Stimulated activated naive CD8-positive, alpha-beta T cell treated with anti-CD3 and anti-CD28 coated beads, Interleukin-15, Interleukin-2, amounts not matched to agents 100 U/mL and 50 U/mL, for 24 hours (primary cell): ENCODE results near the gene DAO.
"Not testable (repeated sequence)": the region's sequence is repeated elsewhere in the genome, so short reads cannot be mapped to it uniquely, and the experiment has no call there.

ENCODE experiments used
- ATAC-seq: fragments of 150-1000 bp; cut with Tn5 transposase; one replicate; pipeline ENCODE4 v1.10.0; 2021
- DNase-seq: peaks from one replicate; pipeline ENCODE4 v3.0.0; 2021

DAO gene

DNA sequence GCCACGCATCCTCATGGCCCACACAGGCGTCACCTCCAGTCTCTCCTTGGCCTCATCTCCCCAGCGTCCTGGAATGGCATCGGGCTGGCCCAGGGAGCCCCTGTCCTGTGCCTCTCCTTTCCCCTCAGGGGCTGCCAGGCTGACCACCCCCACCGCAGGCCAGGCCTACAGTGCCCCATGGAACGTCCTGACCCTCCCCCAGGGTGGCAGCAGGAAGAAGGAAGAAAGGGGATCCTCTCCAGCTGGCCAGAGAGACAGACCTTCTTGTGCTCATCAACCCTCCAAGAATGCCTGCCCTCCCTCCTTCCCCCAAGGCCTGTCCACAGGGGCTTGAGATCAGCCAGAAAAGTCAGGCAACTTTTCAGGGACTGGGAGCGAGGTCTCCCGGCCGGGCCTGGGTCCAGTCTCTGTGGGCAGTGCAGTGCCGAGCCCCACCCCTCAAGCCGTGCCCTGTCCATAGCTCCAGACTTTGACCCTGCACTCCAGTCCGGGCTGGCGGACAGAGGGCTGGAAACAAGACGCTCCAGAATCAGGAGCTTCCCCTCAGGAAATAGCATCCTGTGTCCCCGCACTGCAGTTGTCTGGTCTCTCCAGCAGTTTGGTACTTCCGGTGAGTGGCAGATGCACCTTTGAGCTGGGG is at the start of gene DAO:
TSS of gene DAO (plus strand) at position 478 of the 640 bp plus-strand sequence. CDS start 4,915 bp downstream, outside the sequence.
- no peak for DNase-seq
- ATAC-seq: no peak

GRCh38 chr12:108831309-108831991 is 48.4 kb upstream of the DAO start:
- ATAC-seq (peak; percentile 61), DNase-seq (no peak)

DNA sequence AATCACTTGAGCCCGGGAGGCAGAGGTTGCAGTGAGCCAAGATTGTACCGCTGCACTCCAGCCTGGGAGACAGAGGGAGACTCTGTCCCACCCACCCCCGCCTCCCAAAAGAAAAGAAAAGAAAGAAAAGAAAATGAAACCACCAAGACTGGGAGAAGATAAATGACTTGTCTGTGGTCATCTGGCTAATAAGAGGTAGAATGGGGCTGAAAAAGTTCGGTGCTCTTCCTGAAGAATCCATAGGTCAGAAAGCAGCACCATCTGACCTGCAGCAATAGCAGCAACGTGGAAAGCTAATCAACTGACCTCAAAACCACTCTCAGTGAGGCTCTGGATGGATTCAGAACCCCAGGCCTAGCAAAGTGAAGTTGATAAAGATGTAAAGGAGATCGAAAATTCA is 47.7 kb upstream of the DAO start:
- ATAC-seq (no peak), DNase-seq (no peak)

DNA sequence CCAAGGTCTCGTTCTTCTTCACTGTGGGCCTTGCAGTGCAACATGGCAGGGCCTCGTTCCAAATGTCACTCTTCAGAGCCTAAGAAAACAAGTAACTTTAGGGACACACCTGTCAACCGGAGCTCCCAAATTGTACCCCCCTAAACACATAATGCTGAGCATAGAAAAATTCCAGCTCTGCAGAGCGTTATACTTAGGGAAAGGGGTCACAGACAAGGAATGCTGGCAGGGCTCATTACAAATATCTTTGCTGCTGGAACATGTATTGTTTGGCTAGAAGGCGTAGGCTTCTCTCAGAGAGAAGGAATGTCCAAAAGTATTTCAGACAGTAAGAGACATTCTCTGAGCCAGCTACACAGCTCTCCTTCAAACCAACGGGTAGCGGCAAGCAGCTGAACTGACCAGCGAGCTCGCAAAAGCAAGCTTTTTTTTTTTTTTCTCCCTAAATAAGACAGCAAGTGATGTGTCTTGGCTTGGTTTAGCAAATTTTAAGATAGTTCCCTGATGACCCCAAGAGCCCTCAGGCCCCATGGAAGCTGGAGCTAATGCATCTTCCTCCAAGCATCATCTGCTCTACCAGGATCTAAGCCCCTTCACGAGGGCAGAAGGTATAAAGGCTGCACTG is 47.0 kb upstream of the DAO start:
- no peak for DNase-seq
- ATAC-seq: no peak

DNA sequence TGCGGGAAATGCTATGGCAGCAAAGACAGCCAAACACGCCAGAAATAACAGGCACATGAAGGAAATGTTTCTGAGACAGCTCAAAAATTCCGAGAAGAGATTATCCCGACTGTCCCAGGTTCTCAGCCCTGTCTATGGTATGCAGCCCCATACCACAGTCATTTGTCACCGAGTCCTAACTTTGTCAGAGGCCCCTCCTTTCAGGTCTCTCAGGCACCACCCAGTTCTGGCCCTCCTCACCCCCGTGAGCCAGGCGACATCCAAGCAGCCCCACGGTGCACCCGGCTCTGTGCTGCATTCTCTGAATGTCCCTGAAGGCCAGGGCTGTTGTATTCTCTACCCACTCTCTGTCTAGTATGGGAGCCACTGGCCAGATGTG is 46.5 kb upstream of the DAO start:
- DNase-seq: no peak
- ATAC-seq: no peak

DNA sequence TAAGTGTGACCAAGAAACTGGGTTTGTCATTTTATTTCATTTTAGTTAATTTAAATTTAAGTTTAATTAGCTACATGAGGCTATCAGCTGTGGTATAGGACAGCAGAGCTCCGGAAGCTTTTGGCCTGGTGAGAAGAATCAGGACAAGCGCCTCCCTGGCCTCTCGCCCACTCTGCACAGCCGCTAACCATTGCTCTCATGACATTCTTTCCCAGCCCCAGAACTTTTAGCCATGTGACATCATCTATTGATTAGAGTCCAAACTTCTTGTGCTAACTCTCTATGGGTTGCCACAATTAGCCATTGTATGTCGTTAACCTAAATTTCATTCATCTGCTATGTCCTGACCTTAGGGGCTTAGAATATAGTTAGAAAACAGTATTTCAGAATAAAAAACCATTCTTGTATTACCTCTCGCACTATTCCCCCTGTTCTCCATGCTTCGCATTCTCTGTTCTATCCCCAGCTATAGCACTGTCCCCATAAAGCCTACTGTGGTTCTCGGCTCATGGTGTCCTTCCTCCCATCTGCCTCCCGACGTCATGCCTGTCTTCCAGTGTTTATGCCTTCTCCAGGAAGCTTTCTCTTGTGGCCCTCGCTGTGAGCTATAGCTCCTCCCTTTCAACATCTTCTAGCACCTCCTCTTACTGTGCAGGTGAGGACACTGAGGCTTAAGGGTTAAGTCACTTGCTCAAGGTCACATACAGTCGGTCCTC is 46.0 kb upstream of the DAO start:
- DNase-seq (no peak), ATAC-seq (no peak)

- ATAC-seq (no peak), DNase-seq (no peak)
Measured at GRCh38 chr12:108835860-108836634, 43.8 kb upstream of the DAO start.

GRCh38 chr12:108837239-108837638 is 42.7 kb upstream of the DAO start:
- ATAC-seq (no peak), DNase-seq (no peak)

- DNase-seq (no peak), ATAC-seq (no peak)
Measured at GRCh38 chr12:108837680-108838079, 42.2 kb upstream of the DAO start.

DNA sequence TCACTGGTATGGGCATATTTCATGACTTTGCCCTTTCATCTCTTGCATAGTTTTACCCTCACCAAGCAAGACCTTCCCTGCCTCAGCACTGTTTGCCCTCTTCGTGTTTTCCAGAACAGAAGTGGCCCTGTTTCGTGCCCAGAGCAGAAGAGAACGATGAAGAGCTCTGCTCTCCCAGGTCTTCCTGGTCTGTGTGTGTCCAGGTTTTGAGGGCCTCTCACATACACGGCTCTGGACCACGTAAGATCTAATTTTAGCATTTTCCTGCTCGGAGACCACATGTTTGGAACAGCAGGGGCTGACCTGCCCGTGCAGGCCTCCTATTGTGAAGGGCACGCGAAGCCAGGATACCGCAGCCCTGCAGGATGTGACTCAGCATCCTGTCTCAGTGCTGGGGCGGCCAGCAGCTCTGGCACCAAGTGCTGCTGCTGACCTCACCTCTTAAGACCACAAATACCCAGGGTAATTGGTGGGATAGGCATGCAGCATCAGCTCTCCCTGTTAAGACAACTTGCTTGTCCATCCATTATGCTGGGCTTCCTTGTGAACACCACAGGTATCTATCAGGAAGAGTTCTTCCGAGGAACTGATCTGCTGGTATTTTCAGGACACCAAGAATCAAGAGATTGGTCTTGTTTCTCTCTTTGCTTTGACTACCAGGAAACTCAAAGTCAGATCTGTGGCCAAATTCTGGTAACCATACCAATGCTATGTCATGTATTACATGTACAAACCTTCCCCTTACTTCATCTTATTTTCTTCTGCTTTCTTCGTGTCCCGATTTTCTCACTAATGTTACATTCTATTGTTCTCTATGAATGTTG is 41.5 kb upstream of the DAO start:
- ATAC-seq: peak; percentile 97
- peak; percentile 85 for DNase-seq

- ATAC-seq (no peak), DNase-seq (peak; percentile 26)
Measured at GRCh38 chr12:108839018-108839889, 40.6 kb upstream of the DAO start.

- DNase-seq (no peak), ATAC-seq (no peak)
Measured at GRCh38 chr12:108839890-108840230, 40.0 kb upstream of the DAO start.

GRCh38 chr12:108840605-108841332 is 39.1 kb upstream of the DAO start:
- no peak for DNase-seq
- ATAC-seq: no peak

DNA sequence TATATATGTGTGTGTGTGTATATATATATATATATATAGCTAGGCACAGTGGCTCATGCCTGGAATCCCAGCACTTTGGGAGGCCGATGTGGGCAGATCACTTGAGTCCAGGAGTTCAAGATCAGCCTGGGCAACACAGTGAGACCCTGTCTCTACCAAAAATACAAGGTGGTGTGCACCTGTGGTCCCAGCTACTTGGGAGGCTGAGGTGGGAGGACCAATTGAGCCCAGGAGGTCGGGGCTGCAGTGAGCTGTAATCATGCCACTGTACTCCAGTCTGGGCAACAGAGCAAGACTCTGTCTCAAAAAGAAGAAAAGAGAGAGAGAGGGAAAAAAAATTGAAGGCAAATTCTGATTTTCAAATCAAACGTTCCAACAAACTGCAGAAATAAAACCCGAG is 38.1 kb upstream of the DAO start:
- DNase-seq, ATAC-seq: not testable (repeated sequence)

- DNase-seq: no peak
- ATAC-seq: no peak
Measured at GRCh38 chr12:108842361-108842760, 37.5 kb upstream of the DAO start.

- no peak for DNase-seq
- no peak for ATAC-seq
Measured at GRCh38 chr12:108843187-108843586, 36.7 kb upstream of the DAO start.

- no peak for DNase-seq
- no peak for ATAC-seq
Measured at GRCh38 chr12:108845696-108846095, 34.2 kb upstream of the DAO start.

- ATAC-seq (no peak), DNase-seq (no peak)
Measured at GRCh38 chr12:108846290-108846701, 33.6 kb upstream of the DAO start.

GRCh38 chr12:108847705-108848104 is 32.2 kb upstream of the DAO start:
- ATAC-seq: no peak
- DNase-seq: no peak

- DNase-seq (no peak), ATAC-seq (no peak)
Measured at GRCh38 chr12:108849660-108850059, 30.2 kb upstream of the DAO start.
